Inflammatory macrophage treated with lipopolysaccharide for 1 hour (primary cell): ENCODE data around the gene CXCL12.

Experiments
- DNase-seq, 2 donors: peaks; one replicate each; pipeline ENCODE4 v3.0.0-alpha.2; 2020 to 2022

Gene CXCL12

GRCh38 chr10:44362866-44363711 is 21.8 kb downstream of the CXCL12 start:
- DNase-seq = no peak

GRCh38 chr10:44361109-44361508 is 23.8 kb downstream of the CXCL12 start:
- DNase-seq = no peak

GRCh38 chr10:44358080-44358771 is 26.7 kb downstream of the CXCL12 start:
- no peak for DNase-seq

- no peak for DNase-seq
These were observed 27.8 kb downstream of the CXCL12 start for GRCh38 chr10:44357023-44357540.

GRCh38 chr10:44356139-44357022 is 28.5 kb downstream of the CXCL12 start:
- no peak for DNase-seq

- no peak for DNase-seq
These were observed 29.3 kb downstream of the CXCL12 start for GRCh38 chr10:44355630-44356029.

- DNase-seq = no peak
These were observed 30.1 kb downstream of the CXCL12 start for GRCh38 chr10:44354771-44355170.

GRCh38 chr10:44353721-44354120 is 31.2 kb downstream of the CXCL12 start:
- DNase-seq = no peak

GRCh38 chr10:44353128-44353390 is 31.8 kb downstream of the CXCL12 start:
- no peak for DNase-seq

GRCh38 chr10:44352316-44353127 is 32.4 kb downstream of the CXCL12 start:
- DNase-seq = no peak

GRCh38 chr10:44348496-44348895 is 36.4 kb downstream of the CXCL12 start:
- DNase-seq = no peak

GRCh38 chr10:44347609-44348400 is 37.1 kb downstream of the CXCL12 start:
- no peak for DNase-seq

GRCh38 chr10:44344727-44345126 is 40.2 kb downstream of the CXCL12 start:
- DNase-seq = no peak

GRCh38 chr10:44343843-44344242 is 41.1 kb downstream of the CXCL12 start:
- no peak for DNase-seq

- DNase-seq = no peak
These were observed 43.0 kb downstream of the CXCL12 start for GRCh38 chr10:44341886-44342285.

GRCh38 chr10:44340557-44340956 is 44.3 kb downstream of the CXCL12 start:
- no peak for DNase-seq

- no peak for DNase-seq
These were observed 45.7 kb downstream of the CXCL12 start for GRCh38 chr10:44339218-44339617.

- no peak for DNase-seq
These were observed 47.8 kb downstream of the CXCL12 start for GRCh38 chr10:44337081-44337480.

GRCh38 chr10:44335330-44336021 is 49.4 kb downstream of the CXCL12 start:
- no peak for DNase-seq

GRCh38 chr10:44334621-44335184 is 50.2 kb downstream of the CXCL12 start:
- DNase-seq = no peak

- no peak for DNase-seq
These were observed 50.8 kb downstream of the CXCL12 start for GRCh38 chr10:44334091-44334490.
